Fibroblast of skin of right quadriceps (primary cell): ENCODE measurements around the gene RNF157.

Experiments used
- DNase-seq: peaks from one replicate; pipeline ENCODE4 v3.0.0-alpha.2; 2013

RNF157 gene

DNA sequence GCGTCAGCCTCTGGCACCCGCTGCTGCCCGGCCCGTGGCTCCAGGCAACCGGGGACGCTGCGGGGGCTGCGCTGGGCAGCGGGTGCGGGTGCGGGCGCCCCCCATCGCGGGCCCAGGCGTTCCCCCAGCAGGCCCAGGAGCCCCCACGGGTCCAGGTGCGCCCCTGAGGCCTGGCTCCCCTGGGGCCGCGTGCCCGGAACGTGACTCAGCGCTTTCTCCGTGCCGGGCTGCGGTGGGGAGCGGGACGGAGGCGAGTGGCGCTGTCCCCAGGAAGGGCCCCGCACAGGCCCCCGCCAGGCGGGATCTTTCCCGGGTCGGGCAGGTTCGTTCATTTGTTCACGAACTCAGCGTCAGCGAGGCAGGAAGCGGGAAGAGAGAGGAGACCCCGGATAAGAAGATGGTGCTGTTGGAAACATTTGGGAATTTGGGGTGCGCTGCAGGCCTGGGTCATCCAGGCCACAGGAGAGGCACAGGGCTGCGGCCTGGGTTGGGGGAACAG is 118.3 kb downstream of the RNF157 start:
- peak; percentile 48 for DNase-seq

- no peak for DNase-seq
These were observed 119.7 kb downstream of the RNF157 start for GRCh38 chr17:76120658-76121008.

DNA sequence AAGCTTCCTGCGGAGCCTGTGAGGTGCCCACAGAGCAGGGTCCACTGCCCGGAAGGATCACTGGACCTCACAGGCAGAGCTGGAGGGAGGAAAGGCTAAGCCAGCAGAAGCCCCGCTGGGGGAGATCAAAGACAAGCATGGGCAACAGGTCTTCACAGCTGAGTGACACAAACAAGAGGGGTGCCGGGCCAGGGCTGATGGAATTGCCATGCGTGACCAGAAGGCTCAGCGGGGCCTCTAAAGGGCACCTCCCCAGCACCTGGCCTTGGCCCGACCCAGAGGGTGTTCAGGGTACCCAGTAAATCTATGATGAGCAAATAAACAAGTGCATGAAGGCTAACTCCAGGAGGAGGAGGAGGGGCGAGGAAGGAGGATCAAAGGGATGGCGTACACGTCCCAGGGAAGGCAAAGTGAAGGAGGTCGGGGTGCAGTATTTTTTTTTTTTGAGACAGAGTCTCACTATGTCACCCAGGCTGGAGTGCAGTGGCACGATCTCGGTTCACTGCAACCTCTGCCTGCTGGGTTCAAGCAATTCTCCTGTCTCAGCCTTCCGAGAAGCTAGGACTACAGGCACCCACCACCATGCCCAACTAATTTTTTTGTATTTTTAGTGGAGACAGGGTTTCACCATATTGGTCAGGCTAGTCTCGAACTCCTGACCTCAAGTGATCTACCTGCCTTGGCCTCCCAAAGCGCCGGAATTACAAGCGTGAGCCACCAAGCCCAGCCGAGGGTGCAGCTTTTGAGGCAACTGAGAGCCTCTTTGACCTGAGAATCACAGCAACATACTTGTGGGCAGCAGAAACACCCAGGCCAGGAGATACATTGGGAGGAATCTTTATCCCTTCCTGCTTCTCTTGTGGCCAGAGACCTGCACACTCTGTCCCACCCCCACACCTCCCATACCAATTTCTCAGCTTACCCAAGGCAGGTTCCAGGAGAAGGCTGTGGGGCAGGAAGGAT is 120.6 kb downstream of the RNF157 start:
- DNase-seq: no peak

GRCh38 chr17:76115138-76115754 is 125.0 kb downstream of the RNF157 start:
- no peak for DNase-seq

- DNase-seq: peak; percentile 32
These were observed 128.3 kb downstream of the RNF157 start for GRCh38 chr17:76111956-76112355.

GRCh38 chr17:76107509-76107908 is 132.8 kb downstream of the RNF157 start:
- DNase-seq: no peak

- DNase-seq: peak; percentile 64
These were observed 133.6 kb downstream of the RNF157 start for GRCh38 chr17:76106703-76107102.

- no peak for DNase-seq
These were observed 135.4 kb downstream of the RNF157 start for GRCh38 chr17:76104896-76105231.

- DNase-seq: no peak
These were observed 136.0 kb downstream of the RNF157 start for GRCh38 chr17:76104140-76104895.

- DNase-seq: peak; percentile 90
These were observed 136.8 kb downstream of the RNF157 start, which contains the start of gene EXOC7 for GRCh38 chr17:76103274-76104139. Gene EXOC7 (minus strand): TSS chr17:76103787. CDS start chr17:76103692, 95 bp downstream.

GRCh38 chr17:76102944-76103273 is 137.4 kb downstream of the RNF157 start:
- DNase-seq: no peak

DNA sequence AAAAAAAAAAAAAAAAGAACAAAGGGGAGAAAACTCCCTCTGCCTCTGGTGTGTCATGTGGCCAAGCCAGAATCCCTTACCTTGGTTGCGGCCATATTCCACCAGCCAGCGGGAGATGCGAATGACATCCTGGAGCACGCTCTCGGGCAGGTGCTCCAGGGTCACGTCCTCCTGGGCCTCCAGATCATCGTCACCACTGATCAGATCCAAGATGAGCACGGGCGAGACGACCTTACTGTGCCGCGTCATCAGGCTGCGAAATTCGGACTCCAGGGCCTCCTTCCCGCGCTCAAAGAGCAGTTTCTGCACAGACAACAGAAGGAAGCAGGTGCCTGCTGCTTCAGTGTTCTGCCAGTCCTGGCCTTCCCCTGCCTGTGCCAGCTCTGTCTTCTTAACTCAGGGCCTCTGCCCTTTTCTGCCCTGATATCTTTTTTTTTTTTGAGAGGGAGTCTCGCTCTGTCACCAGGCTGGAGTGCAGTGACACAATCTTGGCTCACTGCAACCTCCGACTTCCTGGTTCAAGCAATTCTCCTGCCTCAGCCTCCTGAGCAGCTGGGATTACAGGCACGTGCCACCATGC is 142.5 kb downstream of the RNF157 start:
- DNase-seq: no peak

DNA sequence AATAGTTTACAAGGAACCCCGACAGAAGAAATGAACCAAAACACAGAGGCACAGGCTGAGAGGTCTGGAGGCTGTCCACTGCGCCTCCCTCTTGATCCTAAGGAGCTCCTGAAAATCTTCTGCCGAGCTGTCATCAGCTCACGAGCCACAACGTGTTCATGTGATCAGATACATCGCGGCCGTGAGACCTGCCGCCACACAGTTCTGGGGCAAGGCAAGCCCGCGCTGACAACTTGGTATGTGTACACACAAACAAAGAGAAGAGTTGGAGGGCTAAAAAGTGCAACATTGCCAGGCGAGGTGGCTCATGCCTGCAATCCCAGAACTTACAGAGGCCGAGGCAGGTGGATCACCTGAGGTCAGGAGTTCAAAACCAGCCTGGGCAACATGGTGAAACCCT is 144.3 kb downstream of the RNF157 start:
- DNase-seq: no peak

DNA sequence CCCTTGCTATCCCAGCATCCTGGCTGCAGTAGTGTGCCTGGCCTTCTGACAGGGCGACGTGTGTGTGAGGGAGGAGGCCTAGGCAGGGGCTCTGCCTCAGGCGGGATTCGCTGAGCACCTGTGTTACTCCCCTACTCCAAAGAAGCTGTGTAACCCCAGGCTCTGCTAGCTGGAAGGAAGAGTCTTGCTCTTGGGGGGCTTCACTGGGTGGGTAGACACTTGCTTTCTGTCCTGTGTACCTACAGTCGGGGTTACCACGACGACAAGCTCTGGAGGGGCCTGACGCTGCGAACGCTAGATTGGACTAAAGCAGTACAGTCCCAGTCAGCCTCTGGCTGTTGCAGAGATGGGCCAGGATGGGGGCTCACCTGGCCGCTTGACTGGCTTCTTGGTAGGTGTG is 146.2 kb downstream of the RNF157 start:
- DNase-seq: no peak

- DNase-seq: no peak
These were observed 147.5 kb downstream of the RNF157 start for GRCh38 chr17:76092526-76093413.
